SK-N-SH (cell line): ENCODE measurements around the gene JMJD6.

ENCODE experiments used
- NFIC ChIP-seq: IDR thresholded peaks from 2 replicates; pipeline ENCODE4 v1.4.0; 2012; ENCODE audit warnings: borderline replicate concordance
- POLR2AphosphoS5 ChIP-seq: IDR thresholded peaks from 2 replicates; pipeline ENCODE4 v1.6.1; 2012; ENCODE audit warnings: low read depth, low read length
- RXRA ChIP-seq: IDR thresholded peaks from 2 replicates; pipeline ENCODE4 v1.4.0; 2012; ENCODE audit warnings: low read depth, mild to moderate bottlenecking, borderline replicate concordance
- TAF1 ChIP-seq: IDR thresholded peaks from 2 replicates; pipeline ENCODE4 v1.6.1; 2012; ENCODE audit warnings: low read depth, mild to moderate bottlenecking, low read length, moderate library complexity, borderline replicate concordance
- TF ChIP-seq, protein P1 (sequence below): fragments of 200-600 bp; sonication (generic); IDR thresholded peaks from 2 replicates; pipeline ENCODE4 v1.6.1; 2017; ENCODE audit warnings: antibody characterized with exemption, mild to moderate bottlenecking, moderate library complexity
- TF ChIP-seq, protein P2 (sequence below): fragments of 150-350 bp; IDR thresholded peaks from 2 replicates; pipeline ENCODE4 v1.6.1; 2016; ENCODE audit warnings: mild to moderate bottlenecking, low read depth, low read length

DNA sequence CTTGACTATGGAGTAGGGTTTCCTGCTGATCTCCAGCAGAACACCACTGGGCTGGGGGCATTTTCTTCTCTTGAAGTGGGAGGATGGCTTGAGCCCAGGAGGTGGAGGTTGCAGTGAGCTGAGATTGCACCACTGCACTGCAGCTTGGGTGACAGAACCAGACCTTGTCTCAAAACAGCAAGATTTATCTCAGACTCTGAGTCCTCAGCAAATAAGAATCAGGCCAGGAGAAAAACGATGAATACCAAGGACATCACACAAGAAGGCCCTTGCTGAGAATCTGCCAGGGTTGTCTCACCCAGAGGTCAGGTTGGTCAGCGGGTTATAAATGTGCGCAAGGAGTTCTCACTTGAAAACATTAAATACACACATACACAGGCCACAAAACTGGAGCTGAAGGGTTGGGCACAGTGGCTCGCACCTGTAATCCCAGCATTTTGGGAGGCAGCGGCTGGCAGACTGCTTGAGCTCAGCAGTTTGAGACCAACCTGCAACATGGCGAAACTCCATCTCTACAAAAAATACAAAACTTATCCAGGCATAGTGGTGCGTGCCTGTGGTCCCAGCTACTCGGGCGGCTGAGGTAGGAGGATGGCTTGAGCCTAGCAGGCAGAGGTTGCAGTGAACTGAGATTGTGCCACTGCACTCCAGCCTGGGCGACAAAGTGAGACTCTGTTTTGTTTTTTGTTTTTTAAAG lies 23.3 kb downstream of the JMJD6 start:
- TF ChIP-seq, protein P1, sequence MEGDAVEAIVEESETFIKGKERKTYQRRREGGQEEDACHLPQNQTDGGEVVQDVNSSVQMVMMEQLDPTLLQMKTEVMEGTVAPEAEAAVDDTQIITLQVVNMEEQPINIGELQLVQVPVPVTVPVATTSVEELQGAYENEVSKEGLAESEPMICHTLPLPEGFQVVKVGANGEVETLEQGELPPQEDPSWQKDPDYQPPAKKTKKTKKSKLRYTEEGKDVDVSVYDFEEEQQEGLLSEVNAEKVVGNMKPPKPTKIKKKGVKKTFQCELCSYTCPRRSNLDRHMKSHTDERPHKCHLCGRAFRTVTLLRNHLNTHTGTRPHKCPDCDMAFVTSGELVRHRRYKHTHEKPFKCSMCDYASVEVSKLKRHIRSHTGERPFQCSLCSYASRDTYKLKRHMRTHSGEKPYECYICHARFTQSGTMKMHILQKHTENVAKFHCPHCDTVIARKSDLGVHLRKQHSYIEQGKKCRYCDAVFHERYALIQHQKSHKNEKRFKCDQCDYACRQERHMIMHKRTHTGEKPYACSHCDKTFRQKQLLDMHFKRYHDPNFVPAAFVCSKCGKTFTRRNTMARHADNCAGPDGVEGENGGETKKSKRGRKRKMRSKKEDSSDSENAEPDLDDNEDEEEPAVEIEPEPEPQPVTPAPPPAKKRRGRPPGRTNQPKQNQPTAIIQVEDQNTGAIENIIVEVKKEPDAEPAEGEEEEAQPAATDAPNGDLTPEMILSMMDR = no peak
- TF ChIP-seq TAF1 (no peak), NFIC (no peak), RXRA (no peak), POLR2AphosphoS5 (no peak)
- TF ChIP-seq, protein P2, sequence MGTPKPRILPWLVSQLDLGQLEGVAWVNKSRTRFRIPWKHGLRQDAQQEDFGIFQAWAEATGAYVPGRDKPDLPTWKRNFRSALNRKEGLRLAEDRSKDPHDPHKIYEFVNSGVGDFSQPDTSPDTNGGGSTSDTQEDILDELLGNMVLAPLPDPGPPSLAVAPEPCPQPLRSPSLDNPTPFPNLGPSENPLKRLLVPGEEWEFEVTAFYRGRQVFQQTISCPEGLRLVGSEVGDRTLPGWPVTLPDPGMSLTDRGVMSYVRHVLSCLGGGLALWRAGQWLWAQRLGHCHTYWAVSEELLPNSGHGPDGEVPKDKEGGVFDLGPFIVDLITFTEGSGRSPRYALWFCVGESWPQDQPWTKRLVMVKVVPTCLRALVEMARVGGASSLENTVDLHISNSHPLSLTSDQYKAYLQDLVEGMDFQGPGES = no peak
